Measurements from ENCODE around the gene HOXC9. TPM values are rescaled to one million over a fixed set of nuclear protein-coding genes. Genes with fewer than 3 reads are reported as not detected.
A peak's percentile ranks its signal among the peaks of the same experiment; 100 is the strongest.

The HOXC9 gene
- total and polyA plus RNA-seq, 2 of the 8 experiments (the other 6 are each of a cell fraction or from before 2014, with no cell fraction given) = not detected

DNA sequence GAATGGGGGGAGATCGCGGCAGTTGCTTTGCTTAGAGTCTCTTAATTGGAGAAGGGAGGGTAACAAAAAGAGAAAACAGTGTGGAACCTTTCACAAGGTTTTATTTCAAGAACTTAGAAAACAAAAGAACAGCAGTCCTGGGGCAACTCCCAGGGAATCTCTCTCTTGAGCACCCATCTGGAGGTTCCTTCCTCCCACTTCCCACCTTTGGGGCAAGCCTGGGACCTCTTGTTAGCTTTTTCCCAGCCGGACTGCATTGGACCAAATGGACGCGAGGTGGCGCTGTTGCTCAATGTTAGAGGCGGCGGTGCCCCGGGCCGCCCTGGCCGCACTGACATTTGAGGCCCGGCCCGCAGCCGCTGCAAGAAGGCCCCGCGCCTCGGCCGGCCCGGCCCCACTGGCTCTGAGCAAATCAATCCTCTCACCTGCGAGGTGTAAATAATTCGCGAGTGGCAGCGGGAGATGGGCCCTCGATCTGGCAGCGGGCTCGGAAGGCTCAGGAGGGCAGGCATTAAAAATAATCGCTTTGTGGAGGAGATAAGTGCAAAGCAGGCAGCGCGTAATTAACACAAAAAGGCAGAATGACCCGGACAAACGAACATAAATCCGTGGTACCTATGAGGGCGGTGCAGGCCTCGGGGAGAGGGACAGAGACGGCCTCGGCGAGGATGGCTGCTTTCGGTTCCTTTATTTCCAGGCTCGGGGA lies 6.0 kb downstream of the HOXC9 start:
- Histone ChIP-seq H3K79me2 (ENCODE audit: control insufficient read depth in 1 of 2, insufficient read depth in 2 of 2, low read length in 2 of 2) (no peaks in the 10 kb centered on the region), H2BK120ac (replicated peaks; ENCODE audit: low read depth, low read length) (no peak overlapping the region), H4K8ac (ENCODE audit: extremely low read depth, insufficient read depth, low read length) (0 out of 2 replicates have a peak overlapping the region, but pooled peaks have one; percentile 23), H2AK5ac (ENCODE audit: low read depth, low read length) (no peak overlapping the region), H3K4me2 (ENCODE audit: insufficient read depth in 1 of 2, low read depth in 2 of 2, low read length in 2 of 2) (no peak overlapping the region), H4K20me1 (replicated peaks in 1 of 2; ENCODE audit: control insufficient read depth in 1 of 2, insufficient read depth in 2 of 2, low read length in 2 of 2) (peaks cover 0 to 35% of the 10 kb centered on the region in 2 experiments), H3K23ac (ENCODE audit: insufficient read length) (no peak overlapping the region), H3K14ac (ENCODE audit: insufficient read length) (no peak overlapping the region), H2BK12ac (ENCODE audit: low read depth, low read length) (no peak overlapping the region), H3K36me3 (ENCODE audit: control insufficient read depth in 2 of 4, insufficient read depth in 4 of 4, low read length in 3 of 4) (peaks cover 0 to 2% (median 0%) of the 10 kb centered on the region in 4 experiments; a peak in 1 of 8 replicates), H3K4me3 (ENCODE audit: extremely low read depth in 1 of 4, insufficient read depth in 2 of 4, low read depth in 3 of 4, low read length in 4 of 4) (no peak overlapping the region), H3K4me1 (replicated peaks in 1 of 4; ENCODE audit: control insufficient read depth in 3 of 4, insufficient read depth in 4 of 4, low read length in 3 of 4) (peaks cover 0 to 4% (median 0%) of the 10 kb centered on the region in 4 experiments; a peak in 2 of 7 replicates), H2BK15ac (ENCODE audit: low read length) (no peak overlapping the region), H3K79me1 (ENCODE audit: low read depth, low read length) (no peaks in the 10 kb centered on the region), H3K27me3 (replicated peaks in 1 of 4; ENCODE audit: control insufficient read depth in 3 of 4, extremely low read depth in 1 of 4, insufficient read depth in 3 of 4, low read length in 3 of 4) (peaks cover 97 to 100% (median 100%) of the 10 kb centered on the region in 4 experiments), H4K5ac (ENCODE audit: insufficient read length, low read depth, low read length) (no peak overlapping the region), H3K9ac (replicated peaks in 1 of 4; ENCODE audit: extremely low read depth in 1 of 4, low read depth in 3 of 4, low read length in 3 of 4) (no peak overlapping the region), H4K91ac (replicated peaks; ENCODE audit: insufficient read length, low read length) (no peak overlapping the region), H3K18ac (ENCODE audit: extremely low read depth, low read length) (no peak overlapping the region), H2BK5ac (ENCODE audit: low read depth, low read length) (no peak overlapping the region), H3K27ac (ENCODE audit: low read depth, low read length) (no peak overlapping the region), H2AFZ (ENCODE audit: low read length) (no peak overlapping the region), H3K23me2 (ENCODE audit: low read depth, low read length) (no peaks in the 10 kb centered on the region), H3K4ac (replicated peaks; ENCODE audit: insufficient read length, low read depth, low read length) (no peak overlapping the region), H3K56ac (replicated peaks; ENCODE audit: insufficient read length, low read depth, low read length) (no peak overlapping the region), H3K9me3 (ENCODE audit: insufficient read depth in 2 of 2, low read depth in 1 of 2, low read length in 1 of 2) (no peaks in the 10 kb centered on the region), H2BK20ac (ENCODE audit: low read length) (no peak overlapping the region)
- FAIRE-seq (peak; percentile 57), DNase-seq (ENCODE audit: low read depth in 1 of 2, low spot score in 2 of 2) (peak; percentile 50 to 98)
- CTCF ChIA-PET (ENCODE audit: partially characterized antibody) = interaction anchor here (0.6 to 11.3 kb wide), 28 partner anchors 10 to 373 kb away, joined by 3 to 172 read pairs (median 4); partner anchors contain the start of genes HOXC10, HOXC4, HOXC5 and HOXC6
- WGBS, 2 experiments (ENCODE audit: extremely low coverage in 1 of 2, insufficient coverage in 1 of 2, insufficient read length in 1 of 2, insufficient replicate concordance in 2 of 2, low coverage in 1 of 2, low lambda C conversion rate in 2 of 2, missing lambda C conversion rate in 1 of 2) = 13% methylated on average over 39 of the region's 39 CpGs; no CpG with 5 or more reads in 1 of the 2 experiments
- POLR2A ChIA-PET (ENCODE audit: partially characterized antibody) = interaction anchor here (0.6 to 1.0 kb wide), 5 partner anchors 9 to 1821 kb away, joined by 3 read pairs; no protein-coding TSS in a partner anchor
- TF ChIP-seq TCF12 (IDR thresholded peaks at IDR 0.05; ENCODE audit: low read depth, low read length) = 0 out of 2 replicates have a peak, but pooled peaks have one; percentile 13
- TF ChIP-seq CHD2 (IDR thresholded peaks at IDR 0.05; ENCODE audit: low read length) = no peak
- TF ChIP-seq JUN (IDR thresholded peaks at IDR 0.05; ENCODE audit: low read depth, low read length) = no peak
- TF ChIP-seq, protein P1, sequence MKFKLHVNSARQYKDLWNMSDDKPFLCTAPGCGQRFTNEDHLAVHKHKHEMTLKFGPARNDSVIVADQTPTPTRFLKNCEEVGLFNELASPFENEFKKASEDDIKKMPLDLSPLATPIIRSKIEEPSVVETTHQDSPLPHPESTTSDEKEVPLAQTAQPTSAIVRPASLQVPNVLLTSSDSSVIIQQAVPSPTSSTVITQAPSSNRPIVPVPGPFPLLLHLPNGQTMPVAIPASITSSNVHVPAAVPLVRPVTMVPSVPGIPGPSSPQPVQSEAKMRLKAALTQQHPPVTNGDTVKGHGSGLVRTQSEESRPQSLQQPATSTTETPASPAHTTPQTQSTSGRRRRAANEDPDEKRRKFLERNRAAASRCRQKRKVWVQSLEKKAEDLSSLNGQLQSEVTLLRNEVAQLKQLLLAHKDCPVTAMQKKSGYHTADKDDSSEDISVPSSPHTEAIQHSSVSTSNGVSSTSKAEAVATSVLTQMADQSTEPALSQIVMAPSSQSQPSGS (IDR thresholded peaks at IDR 0.05; ENCODE audit: low read length) = no peak
- TF ChIP-seq, protein P2, sequence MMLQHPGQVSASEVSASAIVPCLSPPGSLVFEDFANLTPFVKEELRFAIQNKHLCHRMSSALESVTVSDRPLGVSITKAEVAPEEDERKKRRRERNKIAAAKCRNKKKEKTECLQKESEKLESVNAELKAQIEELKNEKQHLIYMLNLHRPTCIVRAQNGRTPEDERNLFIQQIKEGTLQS (IDR thresholded peaks at IDR 0.05; ENCODE audit: insufficient read depth, low read depth, low read length) = no peak
- no peak for TF ChIP-seq FOSL1 (IDR thresholded peaks at IDR 0.05; ENCODE audit: insufficient read depth, low read depth, low read length)
- TF ChIP-seq, protein P3, sequence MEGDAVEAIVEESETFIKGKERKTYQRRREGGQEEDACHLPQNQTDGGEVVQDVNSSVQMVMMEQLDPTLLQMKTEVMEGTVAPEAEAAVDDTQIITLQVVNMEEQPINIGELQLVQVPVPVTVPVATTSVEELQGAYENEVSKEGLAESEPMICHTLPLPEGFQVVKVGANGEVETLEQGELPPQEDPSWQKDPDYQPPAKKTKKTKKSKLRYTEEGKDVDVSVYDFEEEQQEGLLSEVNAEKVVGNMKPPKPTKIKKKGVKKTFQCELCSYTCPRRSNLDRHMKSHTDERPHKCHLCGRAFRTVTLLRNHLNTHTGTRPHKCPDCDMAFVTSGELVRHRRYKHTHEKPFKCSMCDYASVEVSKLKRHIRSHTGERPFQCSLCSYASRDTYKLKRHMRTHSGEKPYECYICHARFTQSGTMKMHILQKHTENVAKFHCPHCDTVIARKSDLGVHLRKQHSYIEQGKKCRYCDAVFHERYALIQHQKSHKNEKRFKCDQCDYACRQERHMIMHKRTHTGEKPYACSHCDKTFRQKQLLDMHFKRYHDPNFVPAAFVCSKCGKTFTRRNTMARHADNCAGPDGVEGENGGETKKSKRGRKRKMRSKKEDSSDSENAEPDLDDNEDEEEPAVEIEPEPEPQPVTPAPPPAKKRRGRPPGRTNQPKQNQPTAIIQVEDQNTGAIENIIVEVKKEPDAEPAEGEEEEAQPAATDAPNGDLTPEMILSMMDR (IDR thresholded peaks at IDR 0.05; ENCODE audit: control extremely low read depth in 1 of 3, insufficient read depth in 1 of 3, low read depth in 1 of 3, low read length in 3 of 3) = peak; percentile 88 to 97 (median 89)
